Keratinocyte (primary cell): ENCODE data around the gene ARHGAP24. TPM values are rescaled to one million over a fixed set of nuclear protein-coding genes. Genes with fewer than 3 reads are reported as not detected.

Experiments
- DNase-seq: peaks from one replicate; pipeline ENCODE4 v3.0.0-alpha.2; 2011; ENCODE audit warnings: low read depth, missing footprints, low spot score
- FAIRE-seq: peaks from 2 replicates; lab custom pipeline; 2011; peaks lifted over from hg19 to GRCh38; lab: Jason Lieb, UNC
- H2AFZ ChIP-seq: 2 replicates; pipeline ENCODE4 v1.6.0; 2012; ENCODE audit warnings: low read length, control low read depth, inconsistent platforms; ENCODE audit not compliant: control insufficient read depth
- H3K27ac ChIP-seq: 2 replicates; pipeline ENCODE4 v1.5.1; 2011; ENCODE audit warnings: low read length; ENCODE audit not compliant: control insufficient read depth, insufficient read depth
- H3K27me3 ChIP-seq: 3 replicates; pipeline ENCODE4 v1.6.0; 2011; ENCODE audit warnings: low read length; ENCODE audit not compliant: control insufficient read depth, insufficient read depth; ENCODE audit errors: extremely low read depth
- H3K36me3 ChIP-seq, 2 experiments: 2 replicates in 1 of 2; 3 replicates in 1 of 2; pipeline ENCODE4 v1.5.1; 2011; ENCODE audit warnings: low read length in 2 of 2, mild to moderate bottlenecking in 1 of 2; ENCODE audit not compliant: control insufficient read depth in 2 of 2, insufficient read depth in 2 of 2; ENCODE audit errors: extremely low read depth in 1 of 2
- H3K4me1 ChIP-seq: 3 replicates; pipeline ENCODE4 v1.5.1; 2011; ENCODE audit warnings: low read length; ENCODE audit not compliant: control insufficient read depth, insufficient read depth; ENCODE audit errors: extremely low read depth
- H3K4me2 ChIP-seq: 3 replicates; pipeline ENCODE4 v1.6.0; 2011; ENCODE audit warnings: low read depth, low read length; ENCODE audit not compliant: control insufficient read depth, insufficient read depth; ENCODE audit errors: extremely low read depth
- H3K4me3 ChIP-seq, 3 experiments: fragments of 200-600 bp in 1 of 3; sonication (generic) in 1 of 3; 2 replicates in 2 of 3; 3 replicates in 1 of 3; pipeline ENCODE4 v1.5.1; 2011 to 2016; ENCODE audit warnings: low read length in 3 of 3, mild to moderate bottlenecking in 3 of 3, control low read depth in 2 of 3, inconsistent platforms in 1 of 3, low read depth in 1 of 3, mixed read lengths in 1 of 3, mixed run types in 1 of 3, moderate library complexity in 1 of 3; ENCODE audit not compliant: control insufficient read depth in 2 of 3, insufficient read depth in 2 of 3; ENCODE audit errors: extremely low read depth in 1 of 3
- H3K79me2 ChIP-seq: 2 replicates; pipeline ENCODE4 v1.6.0; 2012; ENCODE audit warnings: low read length; ENCODE audit not compliant: control insufficient read depth, insufficient read depth
- H3K9ac ChIP-seq: 3 replicates; pipeline ENCODE4 v1.6.0; 2011; ENCODE audit warnings: low read length; ENCODE audit not compliant: control insufficient read depth, insufficient read depth; ENCODE audit errors: extremely low read depth
- H3K9me1 ChIP-seq: 3 replicates; pipeline ENCODE4 v1.6.0; 2011; ENCODE audit warnings: low read length; ENCODE audit not compliant: control insufficient read depth, insufficient read depth; ENCODE audit errors: extremely low read depth
- H3K9me3 ChIP-seq: 2 replicates; pipeline ENCODE4 v1.5.1; 2012; ENCODE audit warnings: low read depth, low read length; ENCODE audit not compliant: control insufficient read depth
- H4K20me1 ChIP-seq: 3 replicates; pipeline ENCODE4 v1.6.0; 2011; ENCODE audit warnings: low read length; ENCODE audit not compliant: control insufficient read depth, insufficient read depth; ENCODE audit errors: extremely low read depth
- CTCF ChIP-seq, 3 experiments: IDR thresholded peaks in 1 of 3; conservative IDR thresholded peaks in 1 of 3; optimal IDR thresholded peaks in 1 of 3; 2 replicates in 2 of 3; 3 replicates in 1 of 3; pipeline versions ENCODE3 to v1.5.1; 2011; ENCODE audit warnings: low read length in 3 of 3, mild to moderate bottlenecking in 3 of 3, moderate library complexity in 2 of 3, control low read depth in 1 of 3, inconsistent platforms in 1 of 3; ENCODE audit not compliant: insufficient read depth in 2 of 3; ENCODE audit errors: extremely low read depth in 1 of 3
- EZH2 ChIP-seq: IDR thresholded peaks from one replicate; pipeline ENCODE4 v1.6.1; 2012; ENCODE audit warnings: inconsistent platforms, mild to moderate bottlenecking, low read length, moderate library complexity
- dilution Hi-C: fragments of 300-500 bp; cut with MboI; formaldehyde crosslinking; loops from one replicate; pipeline ENCODE4 v1.7.0; 2020; ENCODE audit warnings: low sequenced_read_pairs; ENCODE audit not compliant: extremely low pct_ligation_motif_present
- polyA plus RNA-seq, 5 experiments: library from polyadenylated mRNA; depleted of rRNA in 3 of 5; stranded (reverse) in 3 of 5; stranded (forward) in 1 of 5; unstranded in 1 of 5; fragments of >200 nt; gene quantifications; 1 replicate in 1 of 5; 2 replicates in 3 of 5; 3 replicates in 1 of 5; pipeline versions ENCODE4 v1.2.1 to v1.2.3, GENCODE V29; 2011 to 2012; ENCODE audit warnings: missing spikeins in 2 of 5, low read depth in 1 of 5, low replicate concordance in 1 of 5

ARHGAP24 gene
- polyA plus RNA-seq, 1 donor (not counting 4 experiments of a cell fraction or from before 2014, with no cell fraction given), result 0.87 TPM

GRCh38 chr4:85763202-85763601, 288.3 kb downstream of the ARHGAP24 start:
- no peak for FAIRE-seq
- Histone ChIP-seq H3K9me3 (no peaks in the 10 kb centered on the region), H3K27me3 (no peaks in the 10 kb centered on the region), H3K4me3 (no peak overlapping the region), H3K4me1 (peaks cover 3% of the 10 kb centered on the region), H3K4me2 (no peak overlapping the region), H3K36me3 (no peaks in the 10 kb centered on the region), H4K20me1 (no peaks in the 10 kb centered on the region), H3K9ac (no peak overlapping the region), H3K79me2 (no peaks in the 10 kb centered on the region), H3K27ac (no peak overlapping the region), H3K9me1 (no peaks in the 10 kb centered on the region), H2AFZ (no peak overlapping the region)
- TF ChIP-seq CTCF (optimal IDR thresholded peaks at IDR 0.05 in 1 of 3, IDR thresholded peaks at IDR 0.05 in 1 of 3, conservative IDR thresholded peaks at IDR 0.05 in 1 of 3; ENCODE audit: extremely low read depth in 1 of 3, insufficient read depth in 2 of 3, low read length in 3 of 3) (no peak), EZH2 (no peak)
- dilution Hi-C loops, result no loop called here
- DNase-seq, result no peak

- no peak for FAIRE-seq
These were observed 292.7 kb downstream of the ARHGAP24 start for GRCh38 chr4:85767649-85768048.

More at GRCh38 chr4:85767649-85768048, 292.7 kb downstream of the ARHGAP24 start:
- Histone ChIP-seq H3K9ac (no peak overlapping the region), H3K36me3 (no peaks in the 10 kb centered on the region), H3K9me1 (no peaks in the 10 kb centered on the region), H3K79me2 (no peaks in the 10 kb centered on the region), H3K4me2 (no peak overlapping the region), H3K4me3 (no peak overlapping the region), H2AFZ (no peak overlapping the region), H4K20me1 (no peaks in the 10 kb centered on the region), H3K4me1 (no peaks in the 10 kb centered on the region), H3K9me3 (no peaks in the 10 kb centered on the region), H3K27me3 (no peaks in the 10 kb centered on the region), H3K27ac (no peak overlapping the region)
- TF ChIP-seq EZH2 (no peak), CTCF (optimal IDR thresholded peaks at IDR 0.05 in 1 of 3, IDR thresholded peaks at IDR 0.05 in 1 of 3, conservative IDR thresholded peaks at IDR 0.05 in 1 of 3; ENCODE audit: extremely low read depth in 1 of 3, insufficient read depth in 2 of 3, low read length in 3 of 3) (no peak)
- dilution Hi-C loops, result no loop called here
- no peak for DNase-seq
